Measurements from ENCODE around the gene AZU1.
A peak's percentile ranks its signal among the peaks of the same experiment; 100 is the strongest.

AZU1 gene

GRCh38 chr19:827710-828321, at the start of gene AZU1:
Gene AZU1, plus strand, starts transcription at chr19:827837. Its CDS starts 10 bp downstream, at chr19:827847.
- DNase-seq (ENCODE audit: low read depth), result no peak

GRCh38 chr19:778910-779653, 48.6 kb upstream of the AZU1 start:
- DNase-seq (ENCODE audit: low read depth), result no peak

DNA sequence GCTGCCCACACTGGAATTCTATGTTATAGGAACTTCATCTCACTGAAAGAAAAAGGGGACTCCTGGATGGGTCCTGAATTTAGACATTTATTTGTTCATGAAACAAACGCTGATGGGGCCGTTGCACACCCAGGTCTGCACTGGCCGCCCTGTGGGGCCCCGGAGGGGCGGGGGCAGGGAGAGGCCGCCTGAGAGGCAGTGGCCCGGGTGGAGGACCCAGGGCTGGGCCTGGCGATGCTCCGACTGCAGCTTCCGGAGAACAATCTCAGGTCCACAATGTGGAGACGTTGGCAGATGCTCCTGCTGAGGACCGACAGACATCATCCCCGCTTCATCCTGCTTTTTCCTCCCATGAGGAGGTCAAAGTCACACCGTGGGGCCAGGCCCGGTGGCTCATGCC, 46.7 kb upstream of the AZU1 start:
- DNase-seq (ENCODE audit: low read depth), result no peak

- DNase-seq (ENCODE audit: low read depth), result no peak
These were observed 45.8 kb upstream of the AZU1 start for GRCh38 chr19:781800-782184.

DNA sequence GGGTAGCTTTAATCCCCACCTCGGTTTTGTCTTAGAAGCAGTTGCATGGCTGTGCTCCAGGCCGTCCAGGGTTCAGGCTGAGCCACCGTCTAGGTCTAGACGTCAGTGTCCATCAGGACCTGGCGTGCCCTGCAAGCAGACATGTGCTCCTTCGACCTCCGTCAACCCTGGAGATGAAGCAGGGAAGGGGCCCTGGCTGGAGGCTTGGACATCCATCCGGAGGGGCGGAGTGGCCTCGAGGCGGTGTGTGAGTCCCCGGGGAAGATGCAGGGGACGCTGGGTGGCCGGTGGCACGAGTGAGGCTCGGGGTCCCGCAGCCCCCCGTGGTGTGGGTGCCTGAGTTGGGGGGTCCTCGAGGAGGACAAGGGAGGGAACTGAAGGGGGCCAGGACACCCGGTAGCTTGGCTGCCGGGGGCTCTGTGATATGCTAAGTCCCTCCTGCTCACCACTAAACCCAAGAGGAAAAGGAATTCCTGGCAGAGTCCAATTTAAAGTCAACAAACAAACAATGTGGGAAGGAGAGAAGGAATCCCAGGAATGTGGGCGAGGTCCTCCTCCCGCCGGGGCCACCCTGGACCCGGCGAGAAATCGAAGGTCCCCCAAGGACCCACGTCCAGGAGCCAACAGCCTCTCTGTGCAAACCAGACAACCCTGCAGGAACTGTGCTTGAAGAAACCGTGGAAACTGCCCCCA, 45.3 kb upstream of the AZU1 start:
- DNase-seq (ENCODE audit: low read depth), result peak; percentile 68

DNA sequence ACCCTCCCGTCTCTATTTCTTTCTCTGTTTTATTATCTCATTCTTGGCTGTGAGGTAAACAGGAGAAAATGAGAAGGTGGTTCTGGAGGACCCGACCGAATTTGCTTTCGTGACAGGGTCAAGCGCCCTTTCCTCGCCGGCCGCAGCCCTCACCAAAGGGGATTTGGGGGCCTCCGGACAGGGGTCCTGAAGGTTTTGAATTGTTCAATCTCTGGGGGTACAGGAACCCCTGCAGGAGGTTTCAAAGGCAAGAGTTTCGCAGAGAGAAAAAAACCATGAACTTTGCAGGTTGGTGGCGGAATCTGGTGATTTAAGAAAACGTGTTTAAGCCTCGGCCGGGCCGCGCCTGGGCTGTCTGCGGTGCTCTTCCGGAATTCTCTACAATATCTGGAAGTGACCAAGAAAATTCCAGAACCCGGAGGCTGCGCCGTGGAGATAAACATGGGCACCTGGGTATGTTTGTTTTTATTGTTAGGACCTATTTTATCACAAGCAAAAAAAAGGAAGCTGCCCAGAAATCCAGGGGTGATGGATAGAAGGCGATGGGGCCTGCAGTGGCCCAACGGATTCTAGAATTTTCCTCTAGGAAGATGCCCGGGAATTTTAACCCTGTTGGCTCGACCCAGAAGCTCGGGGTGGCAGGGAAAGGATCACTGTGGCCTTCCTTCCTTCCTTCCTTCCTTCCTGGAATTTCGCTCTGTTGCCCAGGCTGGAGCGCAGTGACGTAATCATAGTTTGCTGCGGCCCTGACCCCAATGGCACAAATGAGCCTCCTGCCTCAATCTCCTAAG, 44.6 kb upstream of the AZU1 start:
- no peak for DNase-seq (ENCODE audit: low read depth)

GRCh38 chr19:784541-784940, 43.1 kb upstream of the AZU1 start:
- no peak for DNase-seq (ENCODE audit: low read depth)

DNA sequence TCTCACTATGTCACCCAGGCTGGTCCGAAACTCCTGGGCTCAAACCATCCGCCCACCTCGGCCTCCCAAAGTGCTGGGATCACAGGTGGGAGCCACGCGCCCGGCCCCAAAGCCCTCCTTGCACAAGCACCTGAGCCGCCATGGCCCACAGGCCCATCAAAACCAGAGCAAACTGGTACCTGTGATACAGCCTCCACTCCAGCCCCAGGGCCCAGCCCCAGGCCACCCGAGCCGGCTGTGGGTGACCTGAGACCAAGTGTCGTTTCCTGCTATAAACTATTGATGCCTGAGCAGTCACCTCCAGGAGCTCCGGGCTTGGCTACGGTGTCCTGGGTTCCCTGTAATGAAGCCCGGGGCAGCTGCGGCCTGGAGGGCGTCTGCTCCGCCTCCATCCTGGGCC, 40.1 kb upstream of the AZU1 start:
- DNase-seq (ENCODE audit: low read depth), result no peak

- no peak for DNase-seq (ENCODE audit: low read depth)
These were observed 39.0 kb upstream of the AZU1 start for GRCh38 chr19:788686-788982.

DNA sequence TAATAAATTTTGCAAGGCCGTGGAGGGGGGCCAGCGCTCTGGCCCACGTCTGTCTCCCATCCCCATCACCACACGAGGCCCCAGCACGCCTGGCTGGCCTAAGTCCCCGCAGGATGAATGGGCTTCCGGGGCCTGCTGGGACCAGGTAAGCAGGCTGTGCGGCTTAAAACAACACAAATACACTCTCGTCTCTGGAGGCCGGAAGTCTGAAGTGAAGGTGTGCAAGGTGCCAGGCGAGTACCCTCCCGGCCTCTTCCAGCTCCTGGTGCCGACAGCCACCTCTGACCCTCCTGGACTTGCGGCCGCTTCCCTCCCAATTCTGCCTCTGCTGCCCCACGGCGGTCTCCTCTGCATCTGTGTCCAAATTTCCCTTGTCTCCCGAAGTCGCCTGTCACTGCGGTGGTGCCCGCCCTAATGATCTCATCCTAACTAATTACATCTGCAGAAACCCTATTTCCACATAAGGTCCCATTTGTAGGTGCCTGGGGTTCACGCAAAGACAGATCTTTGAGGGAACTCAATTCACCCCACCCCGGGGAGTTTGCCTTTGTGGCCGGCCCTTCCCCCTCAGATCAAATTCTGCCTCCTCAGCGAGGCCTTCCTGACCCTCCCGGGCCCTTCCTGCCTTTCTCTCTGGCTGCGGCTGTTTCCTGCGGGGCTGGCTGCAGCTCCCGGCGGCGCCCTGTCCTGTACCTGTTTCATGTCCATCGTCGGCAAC, 38.5 kb upstream of the AZU1 start:
- no peak for DNase-seq (ENCODE audit: low read depth)

DNA sequence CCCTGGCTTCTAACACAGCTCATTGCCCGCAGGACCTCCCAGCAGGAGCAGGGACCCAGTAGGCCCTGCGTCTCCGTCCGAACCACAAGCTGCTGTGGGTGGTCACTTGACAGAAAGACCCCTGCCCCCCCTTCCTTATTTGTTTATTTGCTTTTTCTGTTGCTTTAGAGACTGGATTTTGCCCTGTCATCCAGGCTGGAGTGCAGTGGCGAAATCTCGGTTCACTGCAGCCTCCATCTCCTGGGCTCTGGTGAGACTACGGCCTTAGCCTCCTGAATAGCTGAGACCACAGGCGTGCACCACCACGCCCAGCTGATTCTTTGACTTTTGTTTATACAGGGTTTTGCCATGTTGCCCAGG, 38.0 kb upstream of the AZU1 start:
- DNase-seq (ENCODE audit: low read depth), result no peak

DNA sequence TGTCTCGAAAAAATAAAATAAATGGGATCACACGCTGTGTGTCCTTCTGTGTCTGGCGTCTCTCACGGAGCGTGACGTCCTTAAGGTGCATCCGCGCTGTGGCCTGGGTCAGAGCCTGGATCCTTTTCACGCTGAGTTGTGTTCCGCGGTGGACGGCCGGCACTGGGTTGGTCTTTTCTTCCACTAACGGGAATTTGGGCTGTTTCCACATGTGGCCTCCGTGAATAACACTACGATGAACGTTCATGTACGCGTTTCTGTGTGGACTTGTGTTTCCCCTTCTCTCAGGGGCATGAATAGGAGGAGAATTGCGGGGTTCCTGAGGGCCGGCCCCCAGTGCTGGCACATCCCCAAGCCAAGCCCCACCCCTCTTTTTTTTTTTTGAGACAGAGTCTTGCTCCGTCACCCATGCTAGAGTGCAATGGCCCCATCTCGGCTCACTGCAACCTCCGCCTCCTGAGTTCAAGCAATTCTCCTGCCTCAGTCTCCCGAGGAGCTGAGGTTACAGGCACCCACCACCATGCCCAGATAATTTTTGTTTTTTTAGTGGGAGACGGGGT, 36.5 kb upstream of the AZU1 start:
- DNase-seq (ENCODE audit: low read depth), result no peak

DNA sequence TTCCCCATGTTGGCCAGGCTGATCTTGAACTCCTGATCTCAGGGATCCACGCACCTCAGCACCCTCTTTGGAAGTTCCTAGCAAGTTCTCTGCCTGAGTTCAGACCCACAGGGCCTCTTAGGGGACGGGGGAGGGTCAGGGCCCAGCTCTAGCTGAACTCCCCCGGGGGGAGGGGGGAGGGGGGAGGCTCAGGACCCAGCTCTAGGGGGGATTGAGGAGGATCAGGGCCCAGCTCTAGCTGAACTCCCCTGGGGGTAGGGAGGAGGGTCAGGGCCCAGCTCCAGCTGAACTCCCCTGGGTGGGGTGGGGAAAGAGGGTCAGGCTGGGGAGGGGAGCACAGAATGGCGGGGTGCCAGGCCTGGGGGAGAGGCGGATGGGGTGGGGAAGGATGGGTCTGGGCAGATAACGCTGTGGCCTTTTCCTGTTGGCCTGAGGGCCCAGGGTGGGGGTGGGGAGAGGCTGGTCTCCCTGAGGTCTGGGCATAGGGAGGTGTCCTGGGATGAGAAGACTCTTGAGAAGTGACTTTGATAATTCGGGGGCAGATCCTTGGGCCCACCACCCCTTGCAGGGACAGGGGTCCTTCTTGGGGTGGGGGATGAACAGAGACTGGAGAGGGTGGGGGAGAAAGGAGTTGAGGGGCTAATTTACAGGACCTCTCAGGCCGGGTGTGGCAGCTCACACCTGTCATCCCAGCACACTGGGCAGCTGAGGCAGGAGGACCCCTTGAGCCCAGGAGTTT, 35.9 kb upstream of the AZU1 start:
- DNase-seq (ENCODE audit: low read depth), result no peak

DNA sequence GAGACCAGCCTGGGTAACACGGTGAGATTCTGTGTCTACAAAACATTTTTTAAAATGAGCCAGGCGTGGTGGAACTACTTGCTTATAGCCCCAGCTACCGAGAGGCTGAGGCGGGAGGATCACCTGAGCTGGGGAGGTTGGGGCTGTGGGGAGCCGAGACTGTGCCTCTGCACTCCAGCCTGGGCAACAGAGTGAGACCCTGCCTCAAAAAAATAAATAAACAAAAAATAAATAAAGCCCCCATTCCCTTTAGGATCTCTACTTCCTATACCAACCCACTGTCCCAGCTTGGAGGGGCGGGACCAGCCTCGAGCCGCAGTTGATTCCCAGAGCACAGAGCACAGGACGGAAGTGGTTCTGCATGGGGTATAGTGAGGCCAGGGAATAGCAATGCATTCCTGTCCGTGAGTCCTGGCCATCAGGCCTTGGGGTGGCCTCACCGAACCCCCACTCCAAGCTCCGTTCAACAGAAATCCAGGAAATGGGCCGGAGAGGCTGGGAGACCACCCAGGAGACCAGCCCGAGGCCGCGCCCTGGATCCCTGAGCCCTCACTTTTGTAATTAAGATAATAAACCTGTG, 35.2 kb upstream of the AZU1 start:
- no peak for DNase-seq (ENCODE audit: low read depth)

DNA sequence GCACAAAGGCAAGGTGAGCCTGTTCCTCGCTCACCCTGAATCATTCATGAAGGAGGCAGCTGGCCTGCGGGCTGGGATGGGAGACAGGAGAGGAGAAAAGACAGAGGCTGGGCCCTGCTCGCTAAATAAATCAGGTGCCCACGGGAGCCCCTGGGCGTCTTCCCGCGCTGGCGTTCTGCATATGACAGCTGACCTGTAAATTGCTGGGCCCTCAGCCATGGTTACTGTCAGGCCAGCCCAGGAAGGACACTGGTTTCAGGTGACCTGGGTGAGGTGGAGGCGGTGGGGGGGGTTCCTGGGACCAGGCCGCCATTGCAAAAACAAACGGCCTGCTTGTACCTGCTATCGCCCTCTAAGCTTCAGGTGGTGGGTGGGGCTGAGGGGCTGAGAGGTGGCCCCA, 33.8 kb upstream of the AZU1 start:
- DNase-seq (ENCODE audit: low read depth), result no peak

DNA sequence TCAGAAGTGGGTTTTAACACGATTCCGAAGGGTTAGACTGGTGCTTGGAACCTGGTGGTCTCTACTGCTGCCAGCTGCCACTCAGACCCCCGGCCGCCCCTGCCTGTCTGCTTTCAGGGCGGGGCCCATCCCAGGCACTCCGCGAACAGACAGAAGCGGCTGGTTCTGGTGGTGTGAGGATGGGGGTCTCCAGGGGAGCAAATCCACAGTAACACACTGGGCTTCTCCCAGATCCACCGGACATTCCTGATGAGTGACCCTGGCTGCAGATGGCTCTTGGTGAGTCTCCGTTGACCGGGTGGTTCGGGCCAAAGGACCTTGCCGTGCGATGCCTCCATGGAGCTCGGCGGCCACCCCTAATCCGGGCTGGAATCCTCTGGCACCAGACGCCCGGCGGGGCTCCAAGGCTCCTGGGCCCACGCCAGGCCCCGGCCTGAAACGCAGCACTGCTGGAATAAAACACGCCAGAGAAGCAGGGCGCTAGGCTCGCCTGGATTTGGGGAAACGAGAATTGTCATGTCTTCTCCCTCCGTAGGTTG, 32.5 kb upstream of the AZU1 start:
- no peak for DNase-seq (ENCODE audit: low read depth)

DNA sequence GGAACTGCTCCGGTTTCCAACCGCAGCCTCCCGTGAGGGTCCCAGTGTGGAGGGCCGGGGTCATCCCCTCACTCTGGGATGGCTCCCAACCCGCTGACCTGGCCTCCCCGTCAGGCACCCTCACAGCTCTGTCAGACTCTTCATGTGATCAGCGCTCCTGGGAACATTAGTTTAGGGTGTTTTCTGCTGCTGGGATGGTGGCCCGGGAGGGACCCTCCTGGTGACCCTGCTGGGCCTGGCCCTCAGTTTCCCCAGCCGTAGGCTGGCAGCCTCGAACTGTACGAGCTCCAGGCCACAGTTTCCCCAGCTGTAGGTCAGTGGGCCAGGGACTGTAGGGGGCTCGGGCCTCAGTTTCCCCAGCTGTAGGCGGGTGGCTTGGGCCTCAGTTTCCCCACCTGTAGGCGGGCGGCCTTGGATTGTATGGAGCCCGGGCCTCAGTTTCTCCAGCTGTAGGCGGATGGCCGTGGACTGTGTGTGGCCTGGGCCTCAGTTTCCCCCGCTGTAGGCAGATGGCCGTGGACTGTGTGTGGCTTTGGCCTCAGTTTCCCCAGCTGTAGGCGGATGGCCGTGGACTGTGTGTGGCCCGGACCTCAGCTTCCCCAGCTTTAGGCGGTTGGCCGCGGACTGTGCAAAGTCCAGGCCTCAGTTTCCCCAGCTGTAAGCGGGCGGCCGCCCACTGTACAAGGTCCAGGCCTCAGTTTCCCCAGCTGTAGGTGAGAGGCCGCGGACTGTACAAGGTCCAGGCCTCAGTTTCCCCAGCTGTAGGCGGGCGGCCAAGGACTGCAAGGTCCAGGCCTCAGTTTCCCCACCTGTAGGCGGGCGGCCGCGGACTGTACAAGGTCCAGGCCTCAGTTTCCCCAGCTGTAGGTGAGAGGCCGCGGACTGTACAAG, 31.7 kb upstream of the AZU1 start:
- DNase-seq (ENCODE audit: low read depth), result no peak

- DNase-seq (ENCODE audit: low read depth), result peak; percentile 98
These were observed 30.7 kb upstream of the AZU1 start, which contains the start of gene PTBP1 for GRCh38 chr19:796692-797527. Gene PTBP1, plus strand, starts transcription at chr19:797452. Its CDS starts 46 bp downstream, at chr19:797498.
